ENCODE data around the gene TXNRD3.

The TXNRD3 gene

DNA sequence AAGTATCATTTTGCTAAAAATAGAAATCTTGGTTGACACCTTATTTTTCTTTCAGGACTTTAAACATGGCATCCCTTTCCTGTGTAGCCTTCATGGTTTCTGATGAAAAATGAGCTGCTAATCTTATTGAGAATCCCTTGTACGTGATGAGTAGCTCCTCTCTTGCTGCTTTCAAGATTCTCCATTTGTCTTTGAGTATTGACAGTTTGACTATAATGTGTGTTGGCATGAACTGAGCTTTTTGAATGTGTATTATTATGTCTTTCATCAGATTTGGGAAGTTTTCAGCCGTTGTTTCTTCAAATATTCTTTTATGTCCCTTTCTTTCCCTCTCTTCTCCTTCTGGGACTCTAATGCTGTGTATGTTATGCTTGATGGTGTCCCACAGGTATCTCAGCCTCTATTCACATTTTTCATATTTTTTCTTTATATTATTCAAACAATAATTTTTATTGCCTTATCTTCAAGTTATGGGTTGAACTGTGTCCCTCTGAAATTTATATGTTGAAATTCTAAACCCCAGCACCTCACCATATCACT is 92.1 kb downstream of the TXNRD3 start:
- DNase-seq (ENCODE audit: low read depth): no peak
- no peak overlapping the region for H3K4me3 ChIP-seq (ENCODE audit: low read depth, low read length)

DNA sequence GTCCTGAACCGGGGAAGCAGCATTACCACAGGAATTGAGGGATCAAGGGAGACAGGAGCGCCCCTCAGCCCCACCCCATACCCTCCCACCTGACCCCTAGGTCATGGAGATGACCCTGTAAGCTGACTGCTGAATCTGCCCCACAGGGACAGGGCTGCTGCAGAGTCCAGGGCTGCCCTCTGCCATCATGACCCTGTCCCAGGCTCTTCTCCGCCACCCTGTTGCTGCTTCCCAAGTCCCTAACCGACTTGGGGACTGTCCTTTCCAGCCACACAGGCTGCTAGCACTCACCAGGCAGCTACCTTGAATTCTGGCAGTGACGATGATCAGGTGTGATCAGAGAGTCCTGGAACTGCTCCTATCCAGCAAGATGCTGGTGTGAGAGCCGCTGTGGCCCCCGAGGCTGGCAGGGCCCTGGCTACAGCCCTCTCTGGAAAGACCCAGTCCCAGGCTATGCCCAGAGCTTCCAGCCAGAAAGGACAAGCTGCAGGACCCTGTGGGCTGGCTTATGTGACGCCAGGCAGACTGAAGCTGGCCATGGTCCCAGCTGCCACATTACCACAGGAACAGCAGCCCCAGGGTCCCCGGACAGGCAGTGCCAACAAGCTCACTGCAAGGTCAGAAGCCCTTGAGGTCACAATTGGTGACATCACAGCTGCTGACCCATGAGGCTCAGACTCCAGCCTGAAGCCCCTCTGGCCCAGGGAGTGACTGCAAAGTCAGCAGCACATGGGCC is 96.4 kb downstream of the TXNRD3 start, which contains the start of gene C3orf22:
Gene C3orf22 (minus strand): TSS at position 597 of the 736 bp plus-strand sequence. CDS start 5,542 bp downstream, outside the sequence.
- no peak within 1 kb of the TSS for H3K4me3 ChIP-seq (ENCODE audit: low read depth, low read length)
- DNase-seq (ENCODE audit: low read depth): no peak

DNA sequence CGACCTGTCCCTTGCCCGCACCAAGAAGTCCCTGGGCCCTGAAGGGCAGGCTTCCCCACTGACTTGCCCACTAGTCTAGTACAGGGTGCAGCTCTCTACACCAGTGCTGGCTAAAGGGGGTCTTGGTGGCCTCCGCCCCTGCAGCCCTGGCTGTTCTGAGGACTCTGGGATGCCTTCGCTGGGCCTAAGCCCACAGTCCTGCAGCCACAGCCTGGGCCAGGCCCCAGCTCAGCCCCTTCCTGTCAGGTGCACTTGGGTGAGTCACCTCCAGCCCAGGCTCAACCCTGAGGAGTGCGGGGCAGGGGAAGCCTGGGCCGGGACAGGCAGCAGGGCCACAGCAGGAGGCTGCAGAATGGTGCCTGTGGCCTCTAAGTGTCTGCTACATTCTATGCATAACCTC is 97.2 kb downstream of the TXNRD3 start:
- H3K4me3 ChIP-seq (ENCODE audit: low read depth, low read length): no peak overlapping the region
- no peak for DNase-seq (ENCODE audit: low read depth)

DNA sequence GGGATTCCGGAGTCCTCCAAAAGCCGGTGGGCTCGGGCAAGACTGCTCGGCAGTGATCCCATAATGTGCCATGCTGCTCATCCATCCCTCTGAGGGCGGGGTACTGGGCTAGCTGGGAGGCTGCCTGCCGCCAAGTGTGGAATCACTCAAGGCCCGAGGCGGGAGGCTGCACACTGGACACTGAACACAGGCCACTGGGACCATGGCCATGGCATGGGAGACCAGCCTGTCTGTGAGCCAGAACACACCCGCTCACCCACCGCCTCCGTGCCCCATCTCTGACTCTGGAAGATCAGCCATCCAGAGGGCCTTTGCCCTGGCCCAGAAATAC is 97.5 kb downstream of the TXNRD3 start:
- H3K4me3 ChIP-seq (ENCODE audit: low read depth, low read length): no peak overlapping the region
- DNase-seq (ENCODE audit: low read depth): no peak

Data from skeletal muscle cell (primary cell).